Omental fat pad (tissue), 4 donors: ENCODE results near the gene KIFAP3. TPM values are rescaled to one million over a fixed set of nuclear protein-coding genes. Genes with fewer than 3 reads are reported as not detected.
"Not testable (repeated sequence)": the region's sequence is repeated elsewhere in the genome, so short reads cannot be mapped to it uniquely, and the experiment has no call there.

Experiments used
- ATAC-seq: fragments of 150-250 bp; one replicate; pipeline ENCODE4 v1.9.1; 2016; ENCODE audit warnings: mild to moderate bottlenecking, moderate library complexity; ENCODE audit not compliant: low FRiP score
- DNase-seq: peaks from one replicate; pipeline ENCODE4 v3.0.0-alpha.2; 2019; ENCODE audit warnings: low spot score
- total RNA-seq, 4 donors: library from RNA; depleted of rRNA; stranded (reverse); fragments of >200 nt; gene quantifications; one replicate each; pipeline ENCODE4 v1.1.0, GENCODE V29; 2016
- TF ChIP-seq, protein P1 (sequence below), 3 donors: fragments of 450-650 bp; IDR thresholded peaks; one replicate each; pipeline ENCODE4 v1.5.1; 2016 to 2017; ENCODE audit warnings: antibody characterized with exemption in 3 of 3, mild to moderate bottlenecking in 3 of 3, moderate library complexity in 2 of 3

The KIFAP3 gene
- total RNA-seq, 4 donors from 2014 or later, result 20.5 to 34.0 (median 25.6) TPM

DNA sequence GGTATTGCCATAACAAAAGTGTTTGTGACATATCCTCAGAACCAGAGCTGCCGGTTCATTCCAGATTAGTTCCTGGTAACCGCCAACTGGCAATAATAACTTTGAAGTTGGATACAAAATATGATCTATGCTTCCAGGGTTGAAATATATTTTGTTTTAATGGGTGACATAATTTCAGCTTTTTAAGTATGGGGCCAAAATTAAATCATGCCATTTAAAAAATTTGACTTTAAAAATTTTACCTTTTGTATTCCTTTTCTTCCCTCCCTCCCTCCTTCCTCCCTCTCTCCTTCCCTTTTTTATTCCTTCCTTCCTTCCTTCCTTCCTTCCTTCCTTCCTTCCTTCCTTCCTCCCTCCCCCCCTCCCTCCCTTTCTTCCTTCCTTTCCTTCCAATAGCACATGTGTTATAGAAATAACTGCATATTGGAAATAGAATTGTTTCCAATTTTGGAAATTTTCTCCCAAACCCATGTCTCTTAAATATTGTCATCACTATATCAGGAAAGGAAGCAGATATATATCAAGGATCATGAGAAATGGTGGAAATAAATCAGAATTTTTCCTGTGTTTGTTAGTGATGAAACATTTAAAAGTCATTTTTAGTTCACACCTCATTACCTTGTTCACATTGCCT, 12.0 kb upstream of the KIFAP3 start:
- ATAC-seq (no peak), DNase-seq (no peak)
- TF ChIP-seq, protein P1, sequence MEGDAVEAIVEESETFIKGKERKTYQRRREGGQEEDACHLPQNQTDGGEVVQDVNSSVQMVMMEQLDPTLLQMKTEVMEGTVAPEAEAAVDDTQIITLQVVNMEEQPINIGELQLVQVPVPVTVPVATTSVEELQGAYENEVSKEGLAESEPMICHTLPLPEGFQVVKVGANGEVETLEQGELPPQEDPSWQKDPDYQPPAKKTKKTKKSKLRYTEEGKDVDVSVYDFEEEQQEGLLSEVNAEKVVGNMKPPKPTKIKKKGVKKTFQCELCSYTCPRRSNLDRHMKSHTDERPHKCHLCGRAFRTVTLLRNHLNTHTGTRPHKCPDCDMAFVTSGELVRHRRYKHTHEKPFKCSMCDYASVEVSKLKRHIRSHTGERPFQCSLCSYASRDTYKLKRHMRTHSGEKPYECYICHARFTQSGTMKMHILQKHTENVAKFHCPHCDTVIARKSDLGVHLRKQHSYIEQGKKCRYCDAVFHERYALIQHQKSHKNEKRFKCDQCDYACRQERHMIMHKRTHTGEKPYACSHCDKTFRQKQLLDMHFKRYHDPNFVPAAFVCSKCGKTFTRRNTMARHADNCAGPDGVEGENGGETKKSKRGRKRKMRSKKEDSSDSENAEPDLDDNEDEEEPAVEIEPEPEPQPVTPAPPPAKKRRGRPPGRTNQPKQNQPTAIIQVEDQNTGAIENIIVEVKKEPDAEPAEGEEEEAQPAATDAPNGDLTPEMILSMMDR (IDR thresholded peaks at IDR 0.05), result no peak

DNA sequence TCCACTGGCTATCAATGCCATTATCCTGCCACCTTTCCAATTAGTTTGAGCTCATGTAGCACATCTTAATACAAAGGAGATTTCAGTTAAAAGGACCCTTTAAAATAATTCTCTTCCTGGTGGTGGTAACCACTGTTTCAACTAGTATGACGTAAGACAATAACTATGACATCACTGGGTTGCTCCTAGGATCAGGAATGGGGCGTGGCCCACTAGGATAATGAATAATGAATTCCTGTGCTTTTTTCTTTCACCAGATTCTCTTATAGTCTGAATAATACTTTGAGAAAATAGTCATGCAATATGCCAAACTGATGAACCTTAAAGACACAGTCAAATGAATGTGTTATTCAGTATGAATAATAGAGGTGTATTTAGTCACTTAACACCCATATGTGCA, 10.6 kb upstream of the KIFAP3 start:
- TF ChIP-seq, protein P1 (IDR thresholded peaks at IDR 0.05), result no peak
- no peak for DNase-seq
- ATAC-seq, result no peak

DNA sequence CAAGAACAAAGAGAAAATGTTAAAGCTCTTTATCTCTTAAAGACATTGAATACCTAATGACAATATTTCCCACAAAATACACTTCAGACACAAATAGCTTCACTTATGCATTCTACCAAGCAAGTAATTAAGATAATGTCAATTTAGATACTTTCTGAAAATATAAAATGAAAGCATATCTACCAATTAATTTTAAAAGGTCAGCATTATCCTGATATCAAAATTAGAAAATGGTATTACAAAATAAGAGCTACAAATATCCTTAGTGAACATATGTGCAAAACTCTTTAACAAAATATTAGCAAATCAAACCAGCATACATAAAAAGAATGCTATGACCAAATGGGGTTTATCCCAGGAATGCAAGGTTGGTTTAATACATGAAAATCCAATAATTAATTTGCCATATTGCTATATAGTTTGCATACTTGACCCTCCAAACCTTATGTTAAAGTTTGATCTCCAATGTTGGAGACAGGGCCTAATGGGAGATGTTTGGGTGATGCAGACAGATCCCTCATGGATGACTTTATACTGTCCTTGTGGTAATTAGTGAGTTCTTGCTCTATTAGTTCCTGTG, 4.2 kb upstream of the KIFAP3 start:
- no peak for ATAC-seq
- TF ChIP-seq, protein P1 (IDR thresholded peaks at IDR 0.05), result no peak
- DNase-seq, result no peak

DNA sequence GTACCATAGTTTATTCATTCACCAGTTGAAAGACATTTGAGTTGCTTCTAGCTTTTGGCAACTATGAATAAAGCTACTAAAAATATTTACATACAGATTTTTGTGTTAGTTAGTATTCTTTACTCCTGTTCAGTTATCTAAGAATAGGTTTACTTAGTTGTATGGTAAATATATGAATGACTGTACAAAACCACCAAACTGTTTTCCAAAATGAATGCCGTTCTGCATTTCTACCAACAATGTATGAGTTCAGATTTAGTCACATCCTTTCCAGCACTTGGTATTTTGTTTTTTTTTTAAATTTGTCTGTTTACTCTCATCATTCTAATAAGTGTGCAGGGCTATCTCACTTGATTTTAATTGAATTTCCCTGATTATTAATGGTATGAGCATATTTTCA, 3.4 kb upstream of the KIFAP3 start:
- DNase-seq, result no peak
- ATAC-seq, result no peak
- TF ChIP-seq, protein P1 (IDR thresholded peaks at IDR 0.05), result no peak

DNA sequence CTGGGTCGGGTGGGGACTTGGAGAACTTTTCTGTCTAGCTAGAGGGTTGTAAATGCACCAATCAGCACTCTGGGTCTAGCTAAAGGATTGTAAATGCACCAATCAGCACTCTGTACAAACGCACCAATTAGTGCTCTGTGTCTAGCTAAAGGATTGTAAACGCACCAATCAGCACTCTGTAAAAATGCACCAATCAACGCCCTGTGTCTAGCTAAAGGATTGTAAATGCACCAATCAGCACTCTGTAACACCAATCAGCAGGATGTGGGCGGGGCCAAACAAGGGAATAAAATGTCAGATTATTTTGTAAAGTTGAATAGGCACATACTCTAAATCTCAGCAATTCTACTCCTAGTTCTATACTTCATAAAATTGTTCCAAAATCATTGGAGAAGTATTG, 2.5 kb upstream of the KIFAP3 start:
- ATAC-seq, DNase-seq: not testable (repeated sequence)

DNA sequence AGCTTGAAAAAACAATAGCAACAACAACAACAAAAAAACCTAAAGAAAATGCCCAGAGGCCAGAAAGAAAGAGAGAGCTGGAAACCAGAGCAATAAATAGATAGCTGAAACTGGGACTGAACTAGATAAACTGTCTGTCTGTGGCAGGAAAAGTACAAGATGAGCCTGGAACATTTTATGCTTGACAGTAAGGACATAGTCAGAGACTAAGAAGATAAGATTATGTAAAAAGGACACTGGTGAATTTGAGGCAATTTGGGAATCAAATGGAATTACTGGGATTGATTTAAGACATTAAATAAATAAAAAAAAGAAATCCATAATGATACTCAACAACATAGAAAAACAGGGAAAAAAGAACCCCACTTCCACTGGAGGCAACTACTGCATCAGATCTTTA, 1.7 kb upstream of the KIFAP3 start:
- TF ChIP-seq, protein P1 (IDR thresholded peaks at IDR 0.05), result no peak
- DNase-seq (no peak), ATAC-seq (no peak)

DNA sequence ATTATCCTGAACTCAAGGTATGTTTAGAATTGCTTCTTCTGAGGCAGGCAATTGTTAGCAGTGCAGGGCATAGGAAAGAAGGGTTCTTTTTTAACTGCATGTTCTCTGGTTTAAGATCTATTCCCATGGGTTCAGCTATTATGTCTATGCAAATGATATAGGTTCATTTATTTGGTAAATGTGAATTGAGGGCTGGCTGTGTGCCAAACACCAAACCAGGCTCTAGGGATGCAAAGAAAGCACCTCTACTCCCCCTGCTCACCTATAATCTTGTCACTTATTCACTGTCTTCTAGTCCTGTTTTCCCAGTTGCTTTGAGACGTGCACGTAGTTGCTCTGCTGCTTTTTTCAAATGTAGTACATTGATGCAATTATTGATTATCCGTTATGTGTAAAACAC, 691 bp upstream of the KIFAP3 start:
- TF ChIP-seq, protein P1 (IDR thresholded peaks at IDR 0.05), result no peak
- DNase-seq (no peak), ATAC-seq (no peak)
